Neural cell (in vitro differentiated cells): Measurements from ENCODE around the gene GDPD5.

Experiments used
- CTCF ChIP-seq: fragments of 450-650 bp; IDR thresholded peaks from 2 replicates; pipeline ENCODE4 v1.5.1; 2014; ENCODE audit warnings: antibody characterized with exemption, mild to moderate bottlenecking, moderate library complexity; ENCODE audit not compliant: poor library complexity, severe bottlenecking
- EP300 ChIP-seq: fragments of 450-650 bp; conservative IDR thresholded peaks from 2 replicates; pipeline ENCODE4 v1.6.1; 2014; ENCODE audit warnings: antibody characterized with exemption, mild to moderate bottlenecking, moderate library complexity; ENCODE audit not compliant: poor library complexity, severe bottlenecking
- MXI1 ChIP-seq: fragments of 450-650 bp; conservative IDR thresholded peaks from 2 replicates; pipeline ENCODE4 v1.6.1; 2014; ENCODE audit warnings: antibody characterized with exemption, mild to moderate bottlenecking; ENCODE audit not compliant: poor library complexity, severe bottlenecking
- POLR2AphosphoS5 ChIP-seq: IDR thresholded peaks from 2 replicates; pipeline ENCODE4 v1.6.1; 2012
- RAD21 ChIP-seq: fragments of 450-650 bp; conservative IDR thresholded peaks from 2 replicates; pipeline ENCODE4 v1.6.1; 2014; ENCODE audit warnings: antibody characterized with exemption, mild to moderate bottlenecking, moderate library complexity
- REST ChIP-seq: IDR thresholded peaks from 2 replicates; pipeline ENCODE4 v1.6.1; 2012; ENCODE audit warnings: borderline replicate concordance
- TAF1 ChIP-seq: IDR thresholded peaks from 2 replicates; pipeline ENCODE4 v1.6.1; 2012; ENCODE audit warnings: low read depth

GRCh38 chr11:75508051-75508561 is 17.6 kb downstream of the GDPD5 start:
- TF ChIP-seq CTCF = no peak
- TF ChIP-seq MXI1 = no peak
- no peak for TF ChIP-seq RAD21
- no peak for TF ChIP-seq POLR2AphosphoS5
- no peak for TF ChIP-seq TAF1
- TF ChIP-seq REST = no peak
- TF ChIP-seq EP300 = no peak
